CD4-positive, alpha-beta T cell treated with Interleukin-17A for 4 hours (primary cell): Measurements from ENCODE around the gene TRIM63.

Source experiments
- DNase-seq: peaks from one replicate; pipeline ENCODE4 v3.0.0-alpha.2; 2020; ENCODE audit warnings: mixed read lengths

Gene TRIM63

DNA sequence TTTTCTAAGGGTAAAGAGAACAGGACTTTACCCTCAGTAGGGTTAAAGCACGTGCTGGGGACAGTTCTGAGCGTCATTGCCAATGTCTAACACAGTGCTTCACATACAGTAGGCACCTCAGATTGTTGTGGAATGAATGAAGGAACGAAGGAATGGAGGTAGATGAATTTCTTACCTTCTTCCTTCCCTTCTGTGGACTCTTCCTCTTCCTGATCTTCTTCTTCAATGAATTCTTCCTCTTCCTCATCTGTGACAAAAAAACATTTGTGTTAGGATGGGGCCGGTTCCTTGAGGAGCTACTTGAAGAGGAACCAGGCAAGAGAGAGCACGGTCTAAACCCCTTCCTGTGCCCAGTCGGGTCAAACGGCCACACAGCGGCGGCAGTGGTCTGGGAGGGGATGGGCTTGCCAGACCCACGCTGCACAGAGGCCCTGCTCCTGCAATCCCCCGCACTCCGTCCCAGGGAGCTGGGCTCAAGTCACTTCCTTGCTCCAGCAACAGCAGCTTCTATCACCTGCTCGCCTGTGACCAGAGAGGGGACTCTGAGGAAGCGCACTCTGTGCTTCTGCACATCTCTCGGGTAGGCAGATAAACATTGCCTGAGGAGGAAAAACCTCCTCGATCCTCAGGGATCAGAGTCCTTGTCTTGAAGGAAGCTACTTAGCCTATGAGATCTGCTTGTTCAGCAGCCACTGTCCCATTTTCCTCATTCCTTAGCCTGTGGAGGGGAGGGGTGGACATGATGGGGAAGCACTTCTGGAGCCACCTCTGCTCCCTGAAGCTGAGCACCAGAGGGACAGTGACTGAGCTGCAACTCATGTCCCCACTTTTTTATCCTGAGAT lies 13.5 kb downstream of the TRIM63 start:
- DNase-seq: no peak

DNA sequence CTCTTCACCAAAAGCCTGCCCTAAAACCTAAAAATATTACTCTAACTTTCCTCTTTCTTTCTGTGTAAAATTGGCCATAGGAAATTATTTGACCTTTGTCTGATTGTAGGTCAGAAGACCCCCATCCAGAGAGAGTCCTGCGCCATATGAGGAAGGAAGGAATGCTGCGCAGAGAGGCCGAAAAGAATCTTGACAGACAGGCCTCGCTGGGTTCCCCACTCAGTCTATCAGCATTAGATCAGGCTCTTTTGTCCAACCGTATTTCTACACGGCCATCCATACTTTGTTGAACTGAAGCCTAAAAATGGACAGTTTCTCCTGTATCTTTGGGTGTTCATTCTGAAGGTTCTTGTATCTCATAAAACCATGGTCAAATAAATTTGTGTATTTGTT lies 17.2 kb downstream of the TRIM63 start:
- no peak for DNase-seq

DNA sequence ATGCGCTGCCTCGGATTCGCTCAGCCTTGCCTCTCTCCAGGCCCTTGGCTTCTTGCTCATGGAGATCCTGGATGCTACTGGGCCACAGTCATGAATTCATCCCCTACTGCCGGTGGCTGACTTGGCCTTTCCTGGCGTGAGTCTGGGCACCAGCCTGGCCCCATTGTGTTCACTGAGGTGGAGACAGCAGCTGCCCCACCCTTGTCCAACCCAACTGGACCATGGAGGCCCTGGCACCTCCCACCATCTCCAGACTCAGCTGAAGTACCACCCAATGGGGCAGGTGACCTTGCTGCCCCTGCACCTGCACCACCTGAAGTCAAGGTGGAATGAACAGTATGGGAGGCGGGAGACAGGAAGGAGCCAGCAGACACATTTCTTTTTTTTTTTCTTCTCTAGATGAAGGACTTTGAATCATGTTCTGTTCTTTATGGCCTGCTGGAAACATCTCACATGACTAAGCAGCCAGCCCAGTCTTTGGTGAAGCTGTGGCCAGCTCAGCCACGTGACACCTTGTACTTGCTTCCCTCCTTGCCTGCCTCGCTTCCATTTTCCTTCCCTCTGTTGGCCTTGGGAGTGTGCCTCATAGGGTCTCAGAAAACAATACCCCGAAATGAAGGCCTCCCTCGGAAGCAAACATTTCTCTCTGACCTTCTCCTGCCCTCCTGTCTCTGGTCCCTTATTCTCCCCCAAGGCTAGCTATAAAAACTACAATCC lies 17.7 kb downstream of the TRIM63 start:
- no peak for DNase-seq

DNA sequence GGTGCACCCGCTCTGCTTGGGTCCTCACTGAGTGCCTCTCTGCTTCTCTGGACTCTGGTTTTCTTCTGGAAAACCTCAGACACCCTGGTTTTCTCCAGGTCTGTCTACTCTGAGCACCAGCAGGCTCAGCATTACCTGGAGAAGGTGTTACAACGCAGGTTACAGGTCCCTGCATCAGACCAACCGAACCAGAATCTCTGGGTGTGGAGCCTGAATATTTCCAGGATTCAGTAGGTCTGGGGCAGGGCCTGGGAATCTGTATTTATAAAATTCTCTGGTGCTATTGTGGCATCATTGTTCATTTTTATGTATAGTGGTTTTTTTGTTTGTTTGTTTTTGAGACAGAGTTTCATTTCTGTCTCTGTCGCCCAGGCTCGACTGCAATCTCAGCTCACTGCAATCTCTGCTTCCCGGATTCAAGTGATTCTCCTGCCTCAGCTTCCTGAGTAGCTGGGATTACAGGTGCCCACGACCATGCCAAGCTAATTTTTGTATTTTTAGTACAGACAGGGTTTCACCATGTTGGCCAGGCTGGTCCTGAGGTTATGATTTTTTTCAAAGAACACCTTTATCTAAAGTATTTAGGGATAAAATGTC lies 20.1 kb downstream of the TRIM63 start:
- no peak for DNase-seq

DNA sequence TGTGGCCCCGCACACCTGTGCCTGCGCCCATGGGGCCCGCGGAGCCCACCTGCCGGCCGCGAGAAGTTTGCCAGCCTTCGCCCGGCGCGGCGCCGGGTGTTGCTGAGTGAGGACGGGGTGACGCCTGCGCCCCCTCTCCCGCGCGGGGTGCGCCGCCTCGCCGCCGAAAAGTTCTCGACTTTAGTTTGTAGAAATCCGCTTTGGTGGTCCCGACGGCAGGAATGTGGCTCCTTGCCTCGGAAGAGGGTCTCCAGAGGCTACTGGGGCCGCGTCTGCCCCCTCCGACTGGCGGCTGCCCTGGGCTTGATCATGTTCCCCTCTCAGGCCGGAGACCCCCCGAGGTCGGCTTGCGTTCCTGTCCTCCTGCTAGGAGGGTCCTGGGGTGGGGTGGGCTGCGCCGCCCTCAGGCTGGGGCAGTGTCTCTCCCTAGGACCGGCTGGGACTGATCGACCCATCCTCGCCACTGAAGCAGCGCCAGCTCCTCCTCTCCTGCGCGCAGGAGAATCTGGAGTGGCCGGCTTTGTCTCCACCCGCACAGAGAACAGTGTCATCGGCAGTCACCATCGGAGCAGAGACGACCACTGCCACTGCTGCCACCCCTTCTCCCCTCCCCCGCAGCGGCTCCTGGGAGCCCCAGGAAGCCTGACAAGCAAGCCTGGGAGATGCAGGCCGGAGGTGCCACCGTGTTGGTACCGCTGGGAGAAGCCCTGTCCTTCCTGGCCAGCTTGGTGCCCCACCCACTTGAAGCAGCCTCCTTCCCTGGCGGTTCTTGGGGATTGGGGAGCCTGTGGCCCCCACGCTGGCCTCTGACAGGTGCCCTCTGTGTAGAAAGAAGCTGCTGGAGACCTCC lies 21.0 kb downstream of the TRIM63 start:
- no peak for DNase-seq

DNA sequence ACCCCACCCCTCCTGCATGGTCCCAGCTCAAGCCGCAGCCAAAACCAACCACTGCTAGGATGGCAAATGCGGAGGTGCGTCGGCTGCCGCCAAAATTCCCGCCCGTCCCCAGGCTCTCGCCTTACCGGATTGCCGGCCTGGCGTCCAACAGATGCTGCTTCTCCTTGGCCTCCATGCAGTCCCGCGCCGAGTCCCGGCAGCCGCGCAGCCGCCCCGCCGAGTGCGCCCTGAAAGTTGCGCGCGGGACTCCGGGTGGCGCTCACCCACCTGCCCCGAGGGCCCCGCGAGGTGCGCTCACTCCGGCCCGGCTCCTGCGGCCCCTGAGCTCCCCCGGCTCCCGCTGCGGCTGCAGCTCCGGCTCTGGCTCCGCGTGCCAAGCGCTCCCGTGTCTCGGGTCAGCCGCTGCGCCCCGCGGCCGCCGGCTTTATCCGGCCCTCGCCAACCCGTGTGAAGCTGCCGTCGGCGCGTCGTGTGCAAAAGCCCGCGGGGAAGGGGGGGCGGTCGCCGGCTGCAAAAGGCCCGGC lies 21.6 kb downstream of the TRIM63 start, which contains the start of gene SLC30A2:
SLC30A2 (minus strand) TSS at position 397 of the 524 bp plus-strand sequence; CDS start at position 175, 222 bp downstream.
- DNase-seq: no peak

DNA sequence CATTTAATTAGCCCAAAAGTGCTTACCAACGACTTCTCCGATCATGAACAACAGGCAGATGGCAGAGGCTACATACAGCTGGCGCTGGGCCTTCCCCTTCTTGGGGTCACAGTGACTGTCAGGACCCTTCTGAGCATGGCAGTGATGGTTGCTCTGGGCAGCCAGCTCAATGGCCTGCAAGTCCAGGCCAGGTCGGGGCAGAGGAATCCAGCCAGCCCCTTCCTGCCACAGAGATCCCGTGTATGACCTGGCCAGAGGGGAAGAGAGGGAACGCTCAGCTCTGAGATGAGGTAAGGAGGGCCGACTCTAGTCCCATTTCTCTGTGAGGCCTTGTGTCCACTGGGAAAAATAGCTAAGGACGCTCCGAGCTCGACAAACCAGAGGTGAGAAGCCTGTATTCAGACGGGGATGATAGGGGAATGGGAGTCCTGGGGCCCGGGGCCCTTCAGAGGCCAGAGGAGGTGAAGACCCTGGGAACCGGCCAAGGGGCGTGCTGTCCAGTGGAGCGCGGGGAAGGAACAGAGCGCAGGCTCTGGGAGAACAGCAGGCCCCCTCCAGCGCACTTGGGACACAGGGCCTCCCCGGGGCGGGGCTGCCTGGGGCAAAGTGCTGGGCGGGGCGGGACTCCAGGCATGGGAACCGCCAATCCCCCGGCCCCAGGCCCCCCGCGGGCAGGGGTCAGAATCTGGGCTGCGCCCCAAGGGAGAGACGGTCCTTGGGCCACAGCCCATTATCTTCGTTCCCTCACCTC lies 22.3 kb downstream of the TRIM63 start:
- DNase-seq: no peak

DNA sequence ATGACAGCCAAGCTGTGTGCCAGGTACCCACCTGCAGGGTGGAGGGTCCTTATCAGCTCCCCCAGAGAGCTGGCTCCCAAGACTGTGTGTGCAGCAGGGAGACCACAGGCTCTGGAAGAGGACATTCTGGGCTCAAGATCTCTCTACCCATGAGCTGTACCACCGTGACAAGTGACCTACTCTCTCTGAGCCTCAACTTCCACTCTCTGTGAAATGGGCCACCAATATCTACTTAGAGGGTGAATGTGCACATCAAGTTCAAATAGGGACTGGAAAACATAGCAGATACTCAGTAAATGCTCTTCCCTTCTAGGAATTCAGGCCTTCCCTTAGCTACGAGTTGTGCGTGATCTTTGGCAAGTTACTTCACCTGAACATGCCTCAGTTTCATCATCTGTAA lies 23.0 kb downstream of the TRIM63 start:
- DNase-seq: no peak

DNA sequence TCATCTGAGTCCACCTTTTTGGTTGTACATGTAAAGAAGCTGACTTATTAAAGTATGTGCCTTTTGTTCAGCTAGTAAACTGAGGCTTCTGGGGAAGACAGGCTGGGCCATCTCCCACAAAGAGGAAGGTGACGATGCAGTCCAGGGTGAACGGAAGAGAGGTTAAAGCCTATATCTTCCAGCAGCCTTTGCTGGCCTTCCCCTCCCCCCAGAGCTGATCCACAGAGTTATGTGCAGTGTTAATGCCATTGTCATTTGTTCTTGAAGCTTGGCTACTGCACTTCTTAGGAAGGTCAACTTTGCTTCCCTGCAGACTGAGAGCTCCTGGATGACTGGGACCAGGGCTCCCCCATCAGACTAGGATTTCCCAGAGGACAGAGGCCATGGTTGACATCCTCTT lies 23.7 kb downstream of the TRIM63 start:
- no peak for DNase-seq

DNA sequence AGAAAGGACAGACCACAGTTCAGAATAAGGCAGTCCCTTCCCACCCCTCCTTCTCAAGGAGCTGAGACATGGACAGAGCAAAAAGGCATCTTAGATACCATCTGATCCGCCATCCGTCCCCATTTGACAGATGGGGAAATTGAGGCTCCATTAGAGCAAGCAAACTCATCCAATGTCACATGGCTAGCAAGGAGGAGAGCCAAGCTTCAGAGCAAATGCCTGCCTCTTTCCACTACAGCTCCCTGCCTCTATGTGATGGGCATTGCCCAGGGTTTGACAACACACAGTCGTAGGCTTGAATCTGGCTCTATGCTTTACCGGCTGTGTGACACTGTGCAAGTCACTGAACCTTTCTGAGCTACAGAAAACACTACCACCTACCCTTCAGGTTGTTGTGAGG lies 25.5 kb downstream of the TRIM63 start:
- no peak for DNase-seq

DNA sequence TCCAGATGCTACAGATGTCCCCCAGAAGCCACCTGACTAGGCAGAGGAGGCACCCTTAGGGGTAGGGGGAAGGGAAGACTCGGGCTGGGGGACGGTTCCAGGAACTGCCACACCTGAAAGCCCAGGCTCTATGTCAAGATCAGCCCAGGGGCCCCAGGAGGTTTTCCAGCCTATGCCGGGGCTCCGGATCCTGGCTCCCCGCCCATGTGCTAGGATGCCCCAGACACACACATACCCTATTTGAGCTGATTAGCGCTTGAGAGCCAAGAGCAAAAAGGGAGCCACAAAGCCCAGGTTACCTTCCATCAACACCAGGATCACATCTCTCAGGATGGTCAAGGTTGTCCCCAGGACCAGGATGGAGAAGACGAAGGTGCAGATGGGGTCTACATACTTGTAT lies 26.0 kb downstream of the TRIM63 start:
- DNase-seq: no peak

DNA sequence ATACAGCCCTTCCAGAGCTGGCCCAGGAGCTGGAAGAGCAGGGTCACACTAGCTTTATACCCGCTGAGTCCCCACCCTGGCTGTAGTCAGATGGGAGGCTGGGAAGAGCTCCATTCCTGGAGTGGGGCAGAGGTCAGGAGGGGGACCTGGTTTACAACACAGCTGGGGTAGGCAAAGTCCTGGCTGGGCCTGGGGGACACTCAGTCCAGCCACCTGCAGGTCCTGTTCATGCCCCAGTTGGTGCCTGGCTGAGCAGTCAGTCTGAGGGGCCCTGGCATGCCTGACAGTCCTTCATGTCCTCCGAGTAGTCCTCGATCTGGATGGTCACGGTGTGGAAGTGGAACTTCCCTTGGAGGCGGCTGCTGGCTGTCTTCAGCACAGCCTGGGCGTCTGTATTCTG lies 28.5 kb downstream of the TRIM63 start:
- DNase-seq: no peak

DNA sequence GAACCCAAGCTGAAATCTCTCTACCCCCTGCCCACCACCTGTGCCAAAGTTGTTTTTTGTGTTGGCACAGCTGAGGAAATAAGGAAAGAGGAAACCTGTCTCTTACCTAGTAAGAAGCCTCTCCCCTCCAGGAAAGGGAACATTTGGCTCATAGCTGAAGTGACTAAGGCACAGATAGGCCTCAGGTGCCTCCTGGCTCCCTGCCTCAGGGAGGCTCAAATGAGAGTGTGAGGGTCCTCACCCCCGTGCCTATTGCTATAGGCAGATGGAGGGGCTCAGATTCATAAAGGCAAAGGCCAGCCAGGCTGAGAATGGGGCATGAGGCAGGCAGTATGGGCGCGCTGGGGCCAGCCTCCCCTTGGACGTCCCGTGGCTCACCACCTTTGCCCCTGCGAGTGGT lies 29.0 kb downstream of the TRIM63 start:
- DNase-seq: no peak

DNA sequence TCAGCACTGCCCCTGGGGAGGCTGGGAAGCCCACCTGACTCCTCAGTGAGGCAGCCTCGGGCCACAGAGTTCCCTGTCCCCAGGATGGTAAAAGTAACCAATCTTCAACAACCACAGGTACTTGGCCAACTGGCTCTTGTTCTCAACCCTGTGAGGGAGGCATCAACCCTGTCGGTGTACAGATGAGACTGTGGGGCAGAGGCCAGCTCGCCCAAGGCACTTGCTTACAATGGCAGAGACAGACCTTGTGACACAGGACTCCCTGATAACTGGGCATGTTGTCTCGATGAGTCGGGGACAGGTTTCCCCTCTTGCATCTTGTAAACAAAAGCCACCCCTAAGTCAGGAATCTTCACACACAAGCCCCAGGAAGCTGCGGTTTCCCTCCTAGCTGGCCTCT lies 29.5 kb downstream of the TRIM63 start:
- DNase-seq: no peak

DNA sequence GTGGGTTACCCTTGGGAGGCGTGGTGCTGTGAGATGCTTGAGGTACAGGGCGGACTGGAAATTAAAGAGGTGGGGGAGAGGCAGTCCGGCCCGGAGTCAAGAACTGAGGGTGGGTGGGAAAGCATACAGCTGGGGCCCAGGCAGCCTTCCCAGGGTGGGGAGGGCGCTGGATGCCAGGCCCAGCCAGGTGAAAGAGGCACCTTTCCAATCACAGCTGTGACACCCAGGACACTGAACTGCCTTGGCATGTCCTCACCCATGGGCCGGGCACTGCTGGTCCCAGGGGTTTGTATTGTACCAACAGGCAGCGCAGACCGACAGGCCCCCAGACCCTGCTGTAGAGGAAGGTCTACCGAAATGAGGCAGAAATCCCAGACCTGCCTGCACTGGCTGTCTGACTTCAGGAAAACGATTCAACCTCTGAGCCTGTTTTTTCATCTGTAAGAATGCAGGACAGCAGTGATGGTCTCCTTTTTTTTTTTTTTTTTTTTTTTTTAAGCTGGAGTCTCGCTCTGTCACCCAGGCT lies 30.6 kb downstream of the TRIM63 start:
- no peak for DNase-seq

DNA sequence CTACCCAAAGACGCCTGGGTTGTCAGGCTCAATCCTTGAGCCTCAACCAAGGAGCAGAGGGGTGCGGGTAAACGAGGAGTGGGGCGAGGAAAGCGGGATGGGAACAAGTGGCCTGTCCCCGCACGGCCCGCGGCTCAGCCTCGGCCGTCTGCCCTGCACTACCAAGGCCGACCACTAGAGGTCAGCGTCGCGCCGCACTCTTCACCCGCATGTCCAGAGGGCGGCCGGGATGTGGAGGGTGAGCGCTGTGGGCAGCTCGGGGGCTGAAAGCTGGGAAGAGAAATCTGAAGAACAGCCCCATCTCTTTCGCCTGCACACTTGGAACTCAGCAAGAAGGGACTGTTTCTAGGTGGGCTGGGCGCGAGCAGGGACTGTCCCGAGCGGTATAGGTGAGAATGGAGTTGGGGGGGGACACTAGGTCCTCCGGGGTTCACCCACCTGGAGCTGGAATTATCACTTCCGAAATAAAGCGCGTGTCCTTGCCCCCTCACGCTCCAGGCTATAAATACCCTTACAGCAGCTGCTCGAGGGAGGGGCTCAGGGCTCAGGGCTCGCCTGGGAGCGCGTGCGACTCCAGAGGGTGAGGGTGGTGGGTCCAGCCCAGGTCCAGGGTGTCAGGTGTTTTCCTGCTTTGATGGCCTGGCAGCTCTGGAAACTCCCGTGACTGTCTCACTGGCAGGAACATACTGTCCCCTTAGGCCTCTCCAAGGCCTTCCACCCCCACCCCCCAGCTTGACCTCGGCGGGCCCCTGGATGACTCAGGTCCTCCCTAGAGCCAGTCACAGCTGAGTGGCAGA lies 31.3 kb downstream of the TRIM63 start:
- peak; percentile 81 for DNase-seq

DNA sequence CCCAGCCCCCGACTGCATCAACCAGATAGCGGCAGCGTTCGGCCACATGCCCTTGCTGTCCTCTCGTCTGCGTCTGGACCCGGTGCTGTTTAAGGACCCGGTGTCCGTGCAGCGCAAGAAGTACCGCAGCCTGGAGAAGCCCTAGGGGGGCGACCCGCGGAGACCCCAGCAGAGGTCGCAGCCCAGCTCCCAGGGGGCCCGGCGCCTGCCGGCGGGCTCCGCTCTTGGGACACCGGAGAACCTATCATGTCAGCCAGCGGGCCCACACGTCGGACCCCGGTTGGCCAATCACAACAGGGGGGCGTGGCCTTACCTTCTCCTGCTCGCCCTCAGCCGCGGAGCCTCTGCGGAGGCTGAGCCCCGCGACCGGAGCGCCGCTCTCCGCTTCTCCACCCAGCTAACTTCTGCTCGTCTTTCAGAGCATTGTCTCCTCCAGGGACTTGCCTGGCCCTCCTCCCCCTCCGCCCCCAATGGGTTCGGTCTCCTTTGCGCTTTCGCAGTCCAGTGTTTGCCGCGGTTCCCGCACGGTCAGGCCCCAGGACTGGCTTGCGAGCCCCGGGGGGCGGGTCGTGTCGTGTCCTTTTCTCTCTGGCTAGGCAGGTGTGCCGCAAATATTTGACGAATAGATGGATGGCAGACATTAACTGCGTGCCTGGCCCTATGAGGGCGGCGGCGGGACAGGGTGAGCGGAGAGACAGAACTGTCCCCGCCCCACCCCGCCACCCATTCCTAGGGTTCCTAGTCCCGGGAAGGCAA lies 32.0 kb downstream of the TRIM63 start:
- peak; percentile 97 for DNase-seq

DNA sequence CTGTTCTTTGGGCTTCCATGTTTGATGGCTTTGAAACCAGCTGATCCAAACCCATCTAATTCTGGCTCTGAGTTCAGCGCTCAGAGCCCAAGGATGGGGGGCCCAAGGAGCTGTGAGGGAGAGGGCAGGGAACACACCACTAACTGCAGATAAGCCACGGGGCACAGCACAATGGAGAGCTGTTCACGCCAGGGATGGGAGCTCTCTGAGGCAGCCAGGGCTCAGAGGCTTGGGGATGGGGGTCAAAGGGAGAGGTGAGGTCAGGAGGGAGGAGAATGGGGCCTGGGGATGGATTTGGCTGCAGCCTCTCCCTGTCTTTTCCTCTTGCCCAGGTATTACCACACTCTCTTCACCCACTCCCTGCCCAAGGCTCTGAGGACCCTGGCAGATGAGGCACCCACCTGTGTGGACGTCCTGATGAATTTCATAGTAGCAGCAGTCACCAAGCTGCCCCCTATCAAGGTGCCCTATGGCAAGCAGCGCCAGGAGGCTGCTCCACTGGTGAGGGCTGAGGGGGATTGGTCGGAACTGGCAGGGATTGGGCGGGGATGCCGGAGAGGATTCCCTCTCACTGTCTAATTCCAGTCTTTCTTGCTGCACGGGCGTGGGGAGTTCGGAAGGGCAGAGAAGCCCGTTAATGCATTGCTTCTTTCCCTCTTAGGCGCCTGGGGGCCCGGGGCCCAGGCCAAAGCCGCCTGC lies 32.8 kb downstream of the TRIM63 start:
- no peak for DNase-seq

DNA sequence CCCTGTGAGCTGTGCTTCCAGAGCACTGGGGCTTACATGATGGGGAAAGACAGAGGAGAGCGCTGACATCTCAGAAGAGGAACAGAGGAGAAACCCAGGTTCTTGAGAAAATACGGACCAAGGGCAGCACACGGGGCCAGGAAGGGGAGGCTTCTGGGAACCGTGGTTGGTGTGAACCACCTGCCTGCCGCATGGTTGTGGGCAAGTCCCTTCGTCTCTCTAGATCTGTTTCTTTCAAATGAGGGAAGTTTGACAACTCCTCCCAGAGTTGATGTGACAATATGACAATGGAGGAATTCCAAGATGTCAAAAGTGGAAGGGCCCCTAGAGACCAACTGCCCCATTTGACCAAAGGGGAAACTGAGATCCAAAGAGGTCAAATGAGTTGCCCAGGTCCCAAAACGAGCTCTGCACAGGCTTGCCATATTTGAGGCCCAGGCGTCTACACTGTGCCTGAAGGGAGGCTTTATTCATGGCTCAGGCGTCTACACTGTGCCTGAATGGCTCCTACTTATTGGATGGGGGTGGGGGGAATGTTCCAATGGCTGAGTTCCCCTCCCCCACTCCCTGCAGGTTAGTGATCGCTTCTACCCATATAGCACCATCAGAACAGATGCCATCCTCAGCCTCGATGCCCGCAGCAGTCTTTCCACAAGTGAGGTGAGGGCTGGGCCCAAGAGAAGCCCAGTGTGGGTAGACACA lies 34.6 kb downstream of the TRIM63 start:
- no peak for DNase-seq
